Coronary artery (tissue), 2 donors: Measurements from ENCODE around the gene ADARB2.

Experiments used
- DNase-seq: peaks from one replicate; pipeline ENCODE4 v3.0.0-alpha.2; 2017; ENCODE audit warnings: low spot score
- H3K27ac ChIP-seq, 2 donors: fragments of 200-600 bp; sonication (generic); one replicate each; pipeline ENCODE4 v1.5.1; 2016 to 2019
- H3K4me3 ChIP-seq: fragments of 200-600 bp; sonication (generic); 2 replicates; pipeline ENCODE4 v1.5.1; 2016; ENCODE audit warnings: mild to moderate bottlenecking, moderate library complexity
- CTCF ChIP-seq: fragments of 200-600 bp; sonication (generic); IDR thresholded peaks from one replicate; pipeline ENCODE4 v1.5.1; 2019; ENCODE audit warnings: antibody characterized with exemption

The ADARB2 gene

GRCh38 chr10:1605121-1605520, 132.2 kb downstream of the ADARB2 start:
- DNase-seq = no peak
- H3K27ac ChIP-seq = no peak overlapping the region
- no peak for TF ChIP-seq CTCF
- no peak overlapping the region for H3K4me3 ChIP-seq

DNA sequence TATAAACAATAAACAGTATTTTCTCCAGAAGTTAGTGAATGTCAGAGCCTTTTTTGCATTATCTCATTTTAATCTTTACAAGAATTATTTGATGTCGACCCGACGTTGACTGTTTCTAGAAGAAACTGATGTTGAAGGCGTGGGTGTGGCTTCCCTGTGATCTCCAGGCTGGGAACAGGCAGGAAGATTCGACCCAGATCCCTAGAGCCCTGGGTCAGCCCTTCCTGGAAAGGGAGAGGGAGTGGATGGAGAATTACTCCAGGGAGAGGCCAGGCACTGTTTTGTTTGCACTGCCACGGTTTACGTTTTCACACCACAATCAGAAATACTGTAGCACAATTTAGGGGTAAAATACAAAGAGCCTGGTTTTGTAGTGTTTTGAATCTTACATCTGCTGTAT, 133.1 kb downstream of the ADARB2 start:
- DNase-seq = no peak
- H3K27ac ChIP-seq = no peak overlapping the region
- H3K4me3 ChIP-seq = no peak overlapping the region
- TF ChIP-seq CTCF = no peak

DNA sequence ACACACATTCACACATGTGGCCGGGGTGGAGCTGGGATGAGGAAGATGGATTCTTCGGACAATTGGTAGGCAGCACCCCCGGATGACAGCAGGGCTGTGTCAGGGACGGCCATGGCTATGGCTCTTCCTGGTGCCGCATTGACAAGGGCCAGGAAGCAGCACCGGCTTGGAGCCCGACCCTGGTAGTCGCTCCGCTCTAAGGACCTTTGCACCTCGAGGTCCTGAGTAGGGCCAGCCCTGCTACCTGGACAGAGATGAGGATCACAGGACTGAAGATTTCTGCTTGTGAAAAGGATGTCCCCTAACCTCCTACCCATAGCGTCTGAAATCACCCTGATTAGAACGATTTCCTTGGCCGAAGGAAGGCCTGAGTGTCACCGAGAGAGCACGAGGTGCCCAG, 134.1 kb downstream of the ADARB2 start:
- no peak overlapping the region for H3K4me3 ChIP-seq
- TF ChIP-seq CTCF = no peak
- no peak overlapping the region for H3K27ac ChIP-seq
- no peak for DNase-seq

DNA sequence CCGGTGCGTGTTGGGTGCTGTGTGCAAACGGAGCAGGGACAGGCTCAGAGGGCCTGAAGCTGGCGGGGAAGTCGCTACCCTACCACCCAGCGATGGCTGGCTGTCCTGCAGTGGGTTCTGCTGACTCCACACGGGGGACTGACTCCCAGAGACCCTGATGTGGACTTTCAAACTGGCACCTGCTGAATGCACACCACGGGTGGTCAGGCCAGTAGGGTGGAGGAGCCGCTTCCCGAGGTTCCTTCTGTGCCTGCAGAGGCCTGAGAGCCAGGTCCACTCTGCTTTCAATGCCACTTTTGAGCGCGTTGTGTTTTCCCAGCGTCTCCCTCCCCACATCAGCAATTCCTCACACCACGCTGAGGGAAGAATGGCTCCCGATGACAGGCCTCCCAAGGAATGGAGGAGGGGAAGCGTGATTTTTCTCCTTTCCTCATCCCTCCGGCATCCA, 135.3 kb downstream of the ADARB2 start:
- no peak for TF ChIP-seq CTCF
- Histone ChIP-seq H3K27ac (no peak overlapping the region), H3K4me3 (no peak overlapping the region)
- DNase-seq = no peak

- Histone ChIP-seq H3K27ac (no peak overlapping the region), H3K4me3 (no peak overlapping the region)
- no peak for TF ChIP-seq CTCF
- DNase-seq = no peak
Measured at GRCh38 chr10:1601406-1601805, 135.9 kb downstream of the ADARB2 start.

DNA sequence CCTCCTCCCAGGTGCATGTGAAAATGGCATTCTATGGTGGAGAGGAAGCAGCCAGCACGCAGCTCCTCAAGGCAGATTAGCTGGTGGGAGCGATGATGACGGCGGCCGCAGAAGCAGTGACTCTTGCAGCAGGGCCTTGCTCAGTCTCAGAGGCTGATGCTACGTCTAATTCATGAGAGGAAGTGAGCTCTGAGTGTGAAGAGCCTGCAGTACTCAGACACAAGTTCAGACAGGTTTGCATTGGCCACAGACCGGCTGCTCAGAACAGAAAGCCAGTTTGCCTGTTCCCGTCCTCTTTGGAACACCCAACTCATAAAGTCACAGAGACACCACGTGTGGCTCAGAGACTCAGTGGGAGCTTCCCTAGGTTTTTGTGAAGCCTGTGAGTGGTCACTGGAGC, 136.5 kb downstream of the ADARB2 start:
- H3K27ac ChIP-seq = no peak overlapping the region
- no peak for TF ChIP-seq CTCF
- DNase-seq = no peak

DNA sequence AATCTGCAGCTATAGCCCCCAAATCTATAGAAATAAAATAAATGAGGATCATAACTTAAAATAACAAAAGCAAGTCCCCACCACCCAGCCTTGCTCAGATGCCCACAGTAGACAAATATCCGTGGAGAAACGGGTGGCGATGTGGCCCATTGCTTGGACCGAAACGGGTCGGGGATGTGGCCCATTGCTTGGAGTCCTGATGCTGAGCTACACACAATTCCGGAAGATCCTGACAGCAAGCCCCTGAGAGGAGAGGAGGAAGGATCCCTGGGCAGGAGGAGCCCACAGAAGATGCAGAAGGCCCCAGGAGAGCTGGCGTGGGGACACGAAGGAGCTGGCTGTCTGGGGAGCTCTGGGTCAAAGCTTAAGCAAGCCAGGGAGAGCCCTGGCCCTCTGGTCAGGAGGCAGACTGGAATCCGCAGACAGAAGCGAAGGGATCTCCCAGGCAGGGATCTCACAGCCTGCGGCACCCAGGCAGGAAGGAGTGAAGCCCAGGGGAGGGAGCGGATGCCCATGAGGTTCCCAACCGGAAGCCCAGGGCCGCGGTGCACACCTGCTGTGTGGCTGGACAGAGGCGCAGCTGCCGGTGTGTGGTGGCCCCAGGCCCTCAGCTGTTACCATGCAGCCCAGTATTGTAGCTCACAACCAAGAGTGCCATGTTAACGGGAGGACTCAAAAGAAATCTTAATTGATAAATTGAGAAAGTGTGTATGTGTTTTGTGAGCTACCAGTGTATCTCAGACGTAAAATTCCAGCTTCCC, 138.8 kb downstream of the ADARB2 start:
- Histone ChIP-seq H3K27ac (no peak overlapping the region), H3K4me3 (no peak overlapping the region)
- no peak for DNase-seq
- TF ChIP-seq CTCF = no peak

More for the DNA sequence above, 136.5 kb downstream of the ADARB2 start:
- no peak overlapping the region for H3K4me3 ChIP-seq
